PC-3 (cell line): Measurements from ENCODE around the gene TTC7B. TPM values are rescaled to one million over a fixed set of nuclear protein-coding genes. Genes with fewer than 3 reads are reported as not detected.

ENCODE experiments used
- ATAC-seq: fragments of 200-7000 bp; cut with Tn5 transposase; 2 replicates; pipeline ENCODE4 v1.9.1; 2020; ENCODE audit warnings: mild to moderate bottlenecking, moderate library complexity
- BruUV-seq: library from RNA; stranded (reverse); fragments of 400-500 nt; replicated peaks from 2 replicates; lab custom pipeline; 2021; lab: Mats Ljungman, UMichigan
- CTCF ChIA-PET: fragments of 300-600 bp; sonication (Branson Sonifier 250); formaldehyde crosslinking; loops from one replicate; lab custom pipeline; 2022; ENCODE audit warnings: antibody characterized with exemption; lab: Charles Lee
- POLR2A ChIA-PET: fragments of 300-600 bp; sonication (Branson Sonifier 250); formaldehyde crosslinking; loops from one replicate; lab custom pipeline; 2022; ENCODE audit warnings: antibody characterized with exemption; ENCODE audit not compliant: unreplicated experiment; lab: Charles Lee
- DNase-seq: peaks from one replicate; pipeline ENCODE4 v3.0.0-alpha.2; 2015
- H2AFZ ChIP-seq: fragments of 300-600 bp; sonication (generic); 2 replicates; pipeline ENCODE4 v1.6.0; 2016; ENCODE audit warnings: antibody characterized with exemption, low read length
- H3F3A ChIP-seq: fragments of 300-600 bp; sonication (generic); one replicate; pipeline ENCODE4 v1.6.0; 2017; ENCODE audit warnings: antibody characterized with exemption, low read length, control low read depth, mild to moderate bottlenecking; ENCODE audit not compliant: unreplicated experiment
- H3K27ac ChIP-seq: fragments of 300-600 bp; sonication (generic); 2 replicates; pipeline ENCODE4 v1.5.1; 2016; ENCODE audit warnings: mild to moderate bottlenecking, low read length
- H3K27me3 ChIP-seq: fragments of 300-600 bp; sonication (generic); 2 replicates; pipeline ENCODE4 v1.6.1; 2016; ENCODE audit warnings: low read length, mixed read lengths
- H3K36me3 ChIP-seq: fragments of 300-600 bp; sonication (generic); 2 replicates; pipeline ENCODE4 v1.6.1; 2016; ENCODE audit warnings: low read depth, mixed run types, low read length, mixed read lengths
- H3K4me1 ChIP-seq: fragments of 300-600 bp; sonication (generic); 2 replicates; pipeline ENCODE4 v1.5.1; 2016; ENCODE audit warnings: low read length; ENCODE audit not compliant: insufficient read depth
- H3K4me2 ChIP-seq: fragments of 300-600 bp; sonication (generic); 2 replicates; pipeline ENCODE4 v1.6.0; 2016; ENCODE audit warnings: low read length
- H3K4me3 ChIP-seq: fragments of 300-600 bp; sonication (generic); 2 replicates; pipeline ENCODE4 v1.5.1; 2016; ENCODE audit warnings: mild to moderate bottlenecking, low read length, mixed read lengths
- H3K79me2 ChIP-seq: fragments of 300-600 bp; sonication (generic); 2 replicates; pipeline ENCODE4 v1.6.1; 2017; ENCODE audit warnings: low read length, mixed read lengths
- H3K9ac ChIP-seq: fragments of 300-600 bp; sonication (generic); 2 replicates; pipeline ENCODE4 v1.6.0; 2016; ENCODE audit warnings: mild to moderate bottlenecking, low read length
- H3K9me2 ChIP-seq: fragments of 300-600 bp; sonication (generic); replicated peaks from 2 replicates; pipeline ENCODE4 v1.6.1; 2016; ENCODE audit warnings: mixed run types, low read length, mixed read lengths
- H3K9me3 ChIP-seq: fragments of 300-600 bp; sonication (generic); 2 replicates; pipeline ENCODE4 v1.6.1; 2016; ENCODE audit warnings: low read length, mixed read lengths
- H4K20me1 ChIP-seq: fragments of 300-600 bp; sonication (generic); 2 replicates; pipeline ENCODE4 v1.6.1; 2016; ENCODE audit warnings: low read length, mixed read lengths
- CTCF ChIP-seq: fragments of 300-600 bp; sonication (generic); conservative IDR thresholded peaks from 2 replicates; pipeline ENCODE4 v1.5.1; 2017; ENCODE audit warnings: antibody characterized with exemption, low read depth, mild to moderate bottlenecking, low read length
- EZH2 ChIP-seq: fragments of 300-600 bp; sonication (generic); IDR thresholded peaks from one replicate; pipeline ENCODE4 v1.6.1; 2017; ENCODE audit warnings: antibody characterized with exemption, mild to moderate bottlenecking, low read length; ENCODE audit not compliant: unreplicated experiment
- EZH2phosphoT487 ChIP-seq: fragments of 300-600 bp; sonication (generic); IDR thresholded peaks from 2 replicates; pipeline ENCODE4 v1.6.1; 2018; ENCODE audit warnings: mild to moderate bottlenecking, antibody characterized with exemption, low read length, borderline replicate concordance
- intact Hi-C: fragments of 100-400 bp; cut with micrococcal nuclease; formaldehyde crosslinking; loops from 2 replicates; pipeline ENCODE4 v1.9.0; 2023
- total RNA-seq: library from RNA; depleted of rRNA; stranded (reverse); fragments of >200 nt; gene quantifications from 2 replicates; pipeline ENCODE4 v1.2.3, GENCODE V29; 2014

TTC7B gene
- total RNA-seq, 1 experiment from 2014 or later, result 45.6 TPM

GRCh38 chr14:90521084-90521929 lies 294.9 kb downstream of the TTC7B start:
- ATAC-seq (no peak), DNase-seq (no peak)
- Histone ChIP-seq H3K27ac (no peak overlapping the region), H3K4me3 (no peak overlapping the region), H3K27me3 (no peaks in the 10 kb centered on the region), H3K9me3 (no peaks in the 10 kb centered on the region), H2AFZ (no peak overlapping the region), H3K36me3 (no peaks in the 10 kb centered on the region), H3F3A (no peaks in the 10 kb centered on the region), H3K4me2 (no peak overlapping the region), H3K4me1 (peaks cover 11% of the 10 kb centered on the region), H3K9ac (no peak overlapping the region), H3K9me2 (no peaks in the 10 kb centered on the region), H4K20me1 (no peaks in the 10 kb centered on the region), H3K79me2 (no peaks in the 10 kb centered on the region)
- BruUV-seq, result no TSS peak
- ChIA-PET POLR2A (no interaction called here), CTCF (no interaction called here)
- intact Hi-C loops, result no loop called here
- TF ChIP-seq EZH2, result no peak
- TF ChIP-seq EZH2phosphoT487, result no peak
- no peak for TF ChIP-seq CTCF

GRCh38 chr14:90520326-90520725 lies 295.9 kb downstream of the TTC7B start:
- no peak overlapping the region for H2AFZ ChIP-seq
- no TSS peak for BruUV-seq
- no peaks in the 10 kb centered on the region for H3K79me2 ChIP-seq
- H3K27ac ChIP-seq, result no peak overlapping the region
- no peaks in the 10 kb centered on the region for H3K9me3 ChIP-seq
- DNase-seq (no peak), ATAC-seq (no peak)
- H3K9me2 ChIP-seq, result no peaks in the 10 kb centered on the region
- peaks cover 11% of the 10 kb centered on the region for H3K4me1 ChIP-seq
- no peaks in the 10 kb centered on the region for H3K36me3 ChIP-seq
- H3K4me3 ChIP-seq, result no peak overlapping the region
- H4K20me1 ChIP-seq, result no peaks in the 10 kb centered on the region
- intact Hi-C loops, result no loop called here
- TF ChIP-seq EZH2phosphoT487 (no peak), CTCF (no peak), EZH2 (no peak)
- CTCF ChIA-PET, result no interaction called here
- no peak overlapping the region for H3K9ac ChIP-seq
- POLR2A ChIA-PET, result no interaction called here
- no peak overlapping the region for H3K4me2 ChIP-seq
- no peaks in the 10 kb centered on the region for H3K27me3 ChIP-seq
- H3F3A ChIP-seq, result no peaks in the 10 kb centered on the region

- Histone ChIP-seq H3K79me2 (no peaks in the 10 kb centered on the region), H3F3A (no peaks in the 10 kb centered on the region), H2AFZ (no peak overlapping the region), H3K9me3 (no peaks in the 10 kb centered on the region), H3K9me2 (no peaks in the 10 kb centered on the region), H3K36me3 (no peaks in the 10 kb centered on the region), H3K4me3 (no peak overlapping the region), H3K4me2 (no peak overlapping the region), H3K27ac (no peak overlapping the region), H3K4me1 (peaks cover 14% of the 10 kb centered on the region), H3K27me3 (no peaks in the 10 kb centered on the region), H3K9ac (no peak overlapping the region), H4K20me1 (no peaks in the 10 kb centered on the region)
- no peak for DNase-seq
- intact Hi-C loops, result no loop called here
- ChIA-PET CTCF (no interaction called here), POLR2A (no interaction called here)
- no peak for TF ChIP-seq CTCF
- no peak for TF ChIP-seq EZH2
- TF ChIP-seq EZH2phosphoT487, result no peak
- BruUV-seq, result no TSS peak
- no peak for ATAC-seq
Measured at GRCh38 chr14:90519262-90519920, 296.8 kb downstream of the TTC7B start.
